DND-41 (cell line): ENCODE measurements around the gene GIT1.

Experiments used
- EZH2 ChIP-seq: IDR thresholded peaks from 3 replicates; pipeline ENCODE4 v1.6.1; 2012; ENCODE audit warnings: borderline replicate concordance, low read depth, mild to moderate bottlenecking, moderate library complexity, low read length, inconsistent platforms; ENCODE audit not compliant: severe bottlenecking
- TF ChIP-seq, protein P1 (sequence below): IDR thresholded peaks from 2 replicates; pipeline ENCODE4 v1.5.1; 2012; ENCODE audit warnings: borderline replicate concordance, low read length, moderate library complexity, mild to moderate bottlenecking; ENCODE audit not compliant: poor library complexity, severe bottlenecking; ENCODE audit errors: extremely low read depth

DNA sequence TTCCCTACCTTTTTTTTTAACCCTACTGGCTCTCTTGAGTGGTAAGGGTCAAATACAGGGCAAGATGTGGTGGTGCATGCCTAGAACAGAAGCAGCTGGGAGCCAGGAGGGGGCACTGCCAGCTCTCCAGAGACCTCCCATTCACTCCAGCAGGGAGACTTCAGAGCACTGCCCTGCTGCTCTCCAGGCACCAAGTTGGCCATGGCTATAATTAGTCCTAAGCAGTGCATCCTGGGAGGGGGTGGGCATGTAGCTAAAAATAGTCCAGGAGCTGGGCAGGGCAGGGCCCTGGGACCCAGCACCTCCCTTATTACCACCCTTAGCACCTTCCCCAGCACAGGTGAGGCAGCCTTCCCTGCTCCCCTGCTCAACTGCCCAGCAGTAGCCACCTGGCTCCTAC, 29.8 kb upstream of the GIT1 start:
- no peak for TF ChIP-seq EZH2
- TF ChIP-seq, protein P1, sequence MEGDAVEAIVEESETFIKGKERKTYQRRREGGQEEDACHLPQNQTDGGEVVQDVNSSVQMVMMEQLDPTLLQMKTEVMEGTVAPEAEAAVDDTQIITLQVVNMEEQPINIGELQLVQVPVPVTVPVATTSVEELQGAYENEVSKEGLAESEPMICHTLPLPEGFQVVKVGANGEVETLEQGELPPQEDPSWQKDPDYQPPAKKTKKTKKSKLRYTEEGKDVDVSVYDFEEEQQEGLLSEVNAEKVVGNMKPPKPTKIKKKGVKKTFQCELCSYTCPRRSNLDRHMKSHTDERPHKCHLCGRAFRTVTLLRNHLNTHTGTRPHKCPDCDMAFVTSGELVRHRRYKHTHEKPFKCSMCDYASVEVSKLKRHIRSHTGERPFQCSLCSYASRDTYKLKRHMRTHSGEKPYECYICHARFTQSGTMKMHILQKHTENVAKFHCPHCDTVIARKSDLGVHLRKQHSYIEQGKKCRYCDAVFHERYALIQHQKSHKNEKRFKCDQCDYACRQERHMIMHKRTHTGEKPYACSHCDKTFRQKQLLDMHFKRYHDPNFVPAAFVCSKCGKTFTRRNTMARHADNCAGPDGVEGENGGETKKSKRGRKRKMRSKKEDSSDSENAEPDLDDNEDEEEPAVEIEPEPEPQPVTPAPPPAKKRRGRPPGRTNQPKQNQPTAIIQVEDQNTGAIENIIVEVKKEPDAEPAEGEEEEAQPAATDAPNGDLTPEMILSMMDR = peak; percentile 64
